ENCODE measurements around the gene MIA3.

DNA sequence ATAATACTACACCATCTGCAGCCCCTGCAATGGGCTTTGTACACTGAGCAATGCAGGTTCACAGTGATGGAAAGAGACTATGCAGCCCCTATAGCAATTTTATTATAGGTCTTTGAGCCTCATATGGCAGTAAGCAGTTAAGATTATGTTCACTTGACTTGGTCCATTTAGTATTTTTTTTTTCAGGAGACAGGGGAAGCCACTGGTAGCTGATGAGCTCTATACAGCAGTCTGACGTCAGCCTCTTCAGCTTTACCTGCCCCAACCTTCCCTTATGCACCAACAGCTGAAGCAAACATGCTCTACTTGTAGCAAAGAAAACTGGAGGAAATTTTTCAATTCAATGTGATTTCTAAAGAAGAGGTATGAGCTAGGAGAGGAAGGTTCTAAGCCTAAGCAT is 62.2 kb downstream of the MIA3 start:
- TF ChIP-seq, protein P1, sequence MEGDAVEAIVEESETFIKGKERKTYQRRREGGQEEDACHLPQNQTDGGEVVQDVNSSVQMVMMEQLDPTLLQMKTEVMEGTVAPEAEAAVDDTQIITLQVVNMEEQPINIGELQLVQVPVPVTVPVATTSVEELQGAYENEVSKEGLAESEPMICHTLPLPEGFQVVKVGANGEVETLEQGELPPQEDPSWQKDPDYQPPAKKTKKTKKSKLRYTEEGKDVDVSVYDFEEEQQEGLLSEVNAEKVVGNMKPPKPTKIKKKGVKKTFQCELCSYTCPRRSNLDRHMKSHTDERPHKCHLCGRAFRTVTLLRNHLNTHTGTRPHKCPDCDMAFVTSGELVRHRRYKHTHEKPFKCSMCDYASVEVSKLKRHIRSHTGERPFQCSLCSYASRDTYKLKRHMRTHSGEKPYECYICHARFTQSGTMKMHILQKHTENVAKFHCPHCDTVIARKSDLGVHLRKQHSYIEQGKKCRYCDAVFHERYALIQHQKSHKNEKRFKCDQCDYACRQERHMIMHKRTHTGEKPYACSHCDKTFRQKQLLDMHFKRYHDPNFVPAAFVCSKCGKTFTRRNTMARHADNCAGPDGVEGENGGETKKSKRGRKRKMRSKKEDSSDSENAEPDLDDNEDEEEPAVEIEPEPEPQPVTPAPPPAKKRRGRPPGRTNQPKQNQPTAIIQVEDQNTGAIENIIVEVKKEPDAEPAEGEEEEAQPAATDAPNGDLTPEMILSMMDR (conservative IDR thresholded peaks at IDR 0.05): no peak
- TF ChIP-seq ZFX (IDR thresholded peaks at IDR 0.05): no peak

All from C4-2B (cell line).